Stimulated activated naive CD8-positive, alpha-beta T cell treated with anti-CD3 and anti-CD28 coated beads, Interleukin-15, amount 100 ng/mL, for 72 hours (primary cell): Measurements from ENCODE around the gene CDH20.

Experiments used
- ATAC-seq: fragments of 150-1000 bp; cut with Tn5 transposase; 2 replicates; pipeline ENCODE4 v1.10.0; 2021; ENCODE audit warnings: mild to moderate bottlenecking, moderate library complexity
- DNase-seq, 2 donors: peaks; one replicate each; pipeline ENCODE4 v3.0.0; 2021 to 2022
- H3K27ac Mint-ChIP-seq, 2 donors: one replicate each; pipeline ENCODE4 v1.8.0; 2022; ENCODE audit warnings: mild to moderate bottlenecking in 2 of 2, mixed read lengths in 2 of 2, moderate library complexity in 2 of 2
- H3K27me3 Mint-ChIP-seq: one replicate; pipeline ENCODE4 v1.8.0; 2022; ENCODE audit warnings: mixed read lengths
- H3K4me1 Mint-ChIP-seq: one replicate; pipeline ENCODE4 v1.8.0; 2022; ENCODE audit warnings: mild to moderate bottlenecking, mixed read lengths
- H3K4me3 Mint-ChIP-seq, 2 donors: one replicate each; pipeline ENCODE4 v1.8.0; 2022; ENCODE audit warnings: mild to moderate bottlenecking in 2 of 2, mixed read lengths in 2 of 2, moderate library complexity in 1 of 2
- H3K9me3 Mint-ChIP-seq, 2 donors: one replicate each; pipeline ENCODE4 v1.8.0; 2022; ENCODE audit warnings: mixed read lengths in 2 of 2

Gene CDH20

DNA sequence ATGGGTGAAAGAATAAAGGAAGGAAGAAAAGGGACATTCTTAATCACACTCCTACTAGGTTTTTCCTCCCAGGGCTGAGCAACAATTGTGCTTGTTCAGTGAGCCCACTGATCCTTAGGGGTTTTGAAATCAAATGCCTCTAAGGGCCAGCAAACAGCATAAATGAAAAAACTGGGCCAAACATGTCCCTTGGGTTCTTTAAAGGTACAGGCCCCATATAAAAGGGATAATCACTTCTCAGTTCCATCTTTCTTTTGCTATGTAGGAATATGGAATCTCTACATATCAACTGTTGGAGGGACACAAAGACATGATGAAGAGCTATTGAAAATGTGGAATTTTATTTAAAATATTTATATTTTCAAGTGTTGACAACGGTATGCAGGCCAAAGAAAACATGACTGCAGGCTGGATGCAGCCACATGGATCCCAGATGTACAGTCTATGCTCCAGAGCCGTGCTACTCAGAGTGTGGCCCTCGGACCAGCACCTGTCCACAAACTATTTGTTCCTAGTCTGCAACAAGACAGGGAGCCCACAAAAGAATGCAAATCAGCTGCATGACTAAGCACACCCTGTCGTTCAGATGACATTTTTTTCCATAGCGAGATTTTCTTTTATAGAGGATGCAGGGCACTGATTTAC is 110.0 kb downstream of the CDH20 start:
- no peak for DNase-seq
- Mint-ChIP-seq H3K9me3 (no peaks in the 10 kb centered on the region), H3K4me3 (no peak overlapping the region), H3K27ac (no peak overlapping the region), H3K4me1 (no peaks in the 10 kb centered on the region), H3K27me3 (no peaks in the 10 kb centered on the region)
- no peak for ATAC-seq

DNA sequence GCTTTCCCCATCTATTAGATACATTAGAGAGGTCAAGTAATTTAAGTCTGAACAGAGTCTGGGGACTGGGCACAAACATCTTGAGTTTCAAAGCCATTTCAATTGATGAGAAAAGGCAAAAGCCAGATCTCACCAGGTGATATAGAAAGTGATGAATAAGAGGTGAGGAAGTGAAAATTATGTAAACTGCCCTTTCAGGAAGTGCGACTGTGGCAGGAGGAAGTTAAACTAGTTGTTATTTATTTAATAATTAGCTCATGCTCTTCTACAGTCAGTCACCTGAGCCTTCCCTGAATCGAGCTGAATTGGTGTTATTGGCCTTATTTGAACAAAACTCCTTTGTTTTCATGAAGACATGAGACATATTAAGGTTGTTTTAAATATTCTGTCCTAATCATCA is 115.1 kb downstream of the CDH20 start:
- Mint-ChIP-seq H3K4me1 (no peaks in the 10 kb centered on the region), H3K27me3 (no peaks in the 10 kb centered on the region), H3K9me3 (no peaks in the 10 kb centered on the region), H3K4me3 (no peak overlapping the region), H3K27ac (no peak overlapping the region)
- ATAC-seq, result no peak
- no peak for DNase-seq

DNA sequence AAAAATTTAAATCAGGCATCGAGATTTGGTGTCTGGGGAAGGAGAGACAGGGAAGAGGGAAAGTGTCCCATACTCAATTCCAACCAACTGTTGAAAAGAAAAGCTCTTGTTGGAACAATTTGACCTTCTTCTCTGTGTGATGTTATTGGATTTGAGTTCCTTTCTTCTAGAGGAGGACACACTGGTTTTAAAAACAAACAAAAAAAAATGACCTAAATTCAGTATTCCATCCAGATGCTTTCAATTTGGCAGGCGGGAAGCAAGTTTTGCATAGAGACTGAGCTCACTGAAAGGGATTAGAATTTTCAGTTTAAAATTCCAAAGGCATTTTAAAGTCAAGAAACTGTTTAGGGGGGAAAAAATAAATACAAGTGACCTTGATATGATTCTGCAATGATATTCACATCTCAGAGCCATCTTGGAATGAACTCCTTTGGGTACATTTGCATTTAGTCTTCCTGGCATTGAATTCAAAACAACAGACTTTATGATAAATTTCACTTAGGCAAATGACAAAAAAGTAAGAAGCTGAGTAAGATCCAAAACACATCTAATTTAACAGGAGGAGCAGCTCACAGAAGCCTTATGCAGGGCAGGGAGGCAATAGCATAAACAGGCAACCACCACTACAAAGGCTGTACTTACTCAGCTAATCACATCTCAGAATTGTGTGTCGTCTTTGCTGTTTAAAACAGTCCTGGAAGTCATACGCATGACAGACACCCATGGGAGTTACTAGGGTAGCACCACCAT is 126.8 kb downstream of the CDH20 start:
- no peaks in the 10 kb centered on the region for H3K4me1 Mint-ChIP-seq

DNA sequence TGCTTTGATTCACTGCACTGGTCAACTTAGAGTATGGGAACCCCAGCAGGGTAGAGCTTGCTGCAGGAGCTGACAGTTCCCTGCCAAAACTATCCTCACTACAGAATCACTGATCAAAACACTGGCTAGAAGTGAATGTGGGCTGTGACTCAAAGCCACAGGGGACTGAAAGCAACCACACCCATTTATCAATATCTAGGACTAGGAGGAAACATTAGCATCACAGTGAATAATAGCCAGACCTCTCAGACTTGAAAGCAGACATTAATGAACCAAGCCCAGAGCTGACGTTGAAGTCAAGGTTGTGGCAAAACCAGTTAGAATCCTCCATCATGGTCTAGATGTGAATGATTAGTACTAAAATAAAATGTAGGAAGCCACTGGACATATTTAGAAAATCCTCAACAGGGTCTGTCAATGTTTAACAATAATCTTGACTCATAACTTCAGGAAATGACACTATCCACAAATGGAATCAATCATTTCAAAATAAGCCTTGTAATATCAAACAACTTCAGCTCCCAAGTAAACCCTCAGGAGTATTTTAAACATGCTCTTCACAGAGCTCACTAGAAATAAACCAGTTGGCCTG is 131.4 kb downstream of the CDH20 start:
- H3K4me3 Mint-ChIP-seq, result no peak overlapping the region
- ATAC-seq (no peak), DNase-seq (no peak)
- no peak overlapping the region for H3K27ac Mint-ChIP-seq
- no peaks in the 10 kb centered on the region for H3K27me3 Mint-ChIP-seq
- no peaks in the 10 kb centered on the region for H3K9me3 Mint-ChIP-seq
- no peaks in the 10 kb centered on the region for H3K4me1 Mint-ChIP-seq

More for the DNA sequence above, 126.8 kb downstream of the CDH20 start:
- ATAC-seq (no peak), DNase-seq (no peak)
- H3K27me3 Mint-ChIP-seq, result no peaks in the 10 kb centered on the region
- no peaks in the 10 kb centered on the region for H3K9me3 Mint-ChIP-seq
- H3K4me3 Mint-ChIP-seq, result no peak overlapping the region
- no peak overlapping the region for H3K27ac Mint-ChIP-seq

DNA sequence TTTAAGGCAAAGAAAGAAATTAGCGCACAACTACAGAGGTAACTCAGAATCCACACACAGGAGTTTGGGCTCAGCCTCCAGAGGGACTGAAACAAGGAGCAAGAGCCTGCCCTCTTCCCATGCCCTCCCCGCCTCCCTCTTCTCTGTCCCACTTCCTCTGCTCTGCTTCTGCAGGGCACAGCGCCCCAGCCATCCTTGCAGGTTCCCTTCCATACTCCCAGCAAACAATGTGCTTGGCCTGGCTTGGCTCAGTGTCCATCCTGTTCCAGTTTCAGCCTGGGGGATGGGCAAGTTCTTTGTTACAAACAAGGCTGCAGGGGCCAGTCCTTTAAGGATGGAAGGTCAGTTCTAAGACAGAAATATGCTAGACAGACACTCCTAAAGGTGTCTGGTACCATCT is 133.5 kb downstream of the CDH20 start:
- no peaks in the 10 kb centered on the region for H3K27me3 Mint-ChIP-seq
- no peak overlapping the region for H3K4me3 Mint-ChIP-seq
- no peak for ATAC-seq
- H3K27ac Mint-ChIP-seq, result no peak overlapping the region
- no peak for DNase-seq
- H3K4me1 Mint-ChIP-seq, result no peaks in the 10 kb centered on the region
- no peaks in the 10 kb centered on the region for H3K9me3 Mint-ChIP-seq

DNA sequence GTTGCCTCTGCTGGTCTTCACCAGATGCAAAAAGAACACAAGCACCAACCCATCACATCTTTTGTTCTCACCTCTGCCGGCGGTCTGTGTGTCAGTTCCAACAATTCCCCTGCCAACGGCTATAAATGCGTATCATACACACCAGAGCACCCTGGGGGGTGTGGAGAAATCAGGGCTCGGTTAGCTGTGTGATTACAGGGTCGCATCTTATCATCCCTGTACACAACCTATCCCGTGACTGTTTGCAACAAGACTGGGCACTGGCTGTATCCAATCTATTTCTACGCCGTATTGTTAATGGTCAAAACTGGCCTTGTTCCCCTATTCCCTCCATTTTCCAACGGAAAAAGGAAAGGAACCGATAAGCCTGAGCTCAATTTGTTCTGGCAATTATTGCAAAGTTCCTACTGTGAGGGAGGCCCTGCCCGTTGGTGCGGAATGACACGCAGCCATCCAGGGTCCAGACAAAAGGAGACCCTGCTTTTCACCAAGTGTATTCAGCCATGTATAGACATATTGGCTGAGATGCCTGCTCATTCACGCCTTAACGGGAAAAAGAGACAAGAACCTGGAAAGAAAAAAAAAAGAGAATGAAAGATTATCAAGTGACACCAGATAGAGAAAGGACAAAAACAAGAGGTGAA is 136.9 kb downstream of the CDH20 start:
- no peak for ATAC-seq
- DNase-seq, result no peak
- Mint-ChIP-seq H3K4me1 (no peaks in the 10 kb centered on the region), H3K27ac (no peak overlapping the region), H3K27me3 (no peaks in the 10 kb centered on the region), H3K9me3 (no peaks in the 10 kb centered on the region), H3K4me3 (no peak overlapping the region)

DNA sequence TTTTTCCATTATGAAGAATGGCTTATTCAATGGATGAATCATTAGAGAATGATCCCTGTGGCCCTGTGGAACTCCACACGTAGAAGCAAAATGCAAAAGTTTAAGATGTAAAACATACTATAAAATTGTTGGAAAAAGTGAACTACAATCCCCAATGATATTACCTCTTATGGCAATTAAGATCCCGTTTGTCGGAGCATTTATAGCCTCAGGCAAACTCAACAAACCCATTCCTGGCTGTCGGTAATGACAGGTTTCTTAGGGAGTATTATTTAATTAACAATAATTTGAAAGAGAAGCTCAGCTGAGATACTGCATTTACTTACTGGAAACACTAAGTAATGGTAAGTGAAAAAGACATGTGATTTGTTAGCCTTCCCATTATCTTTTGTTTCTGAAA is 138.3 kb downstream of the CDH20 start:
- H3K27me3 Mint-ChIP-seq, result peaks cover 7% of the 10 kb centered on the region

DNA sequence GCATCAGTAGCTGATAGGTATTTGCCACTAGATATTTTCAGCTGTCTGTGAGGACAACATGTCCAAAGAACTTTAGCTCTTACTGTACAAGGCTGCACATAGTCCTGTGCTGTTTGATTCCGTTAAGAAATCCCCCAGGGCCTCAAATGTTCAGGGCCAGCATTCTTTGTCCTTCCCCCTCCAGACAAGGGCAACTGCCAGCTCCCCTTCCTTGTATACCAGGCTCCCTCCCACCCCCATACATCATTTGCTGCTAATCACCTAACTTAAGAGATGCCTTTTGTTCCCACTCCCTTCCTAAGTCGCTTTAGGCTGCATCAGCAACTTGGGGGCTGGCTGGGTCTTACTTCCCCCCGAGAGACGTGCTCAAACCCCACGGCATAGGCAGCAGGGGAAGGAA is 138.7 kb downstream of the CDH20 start:
- Mint-ChIP-seq H3K4me3 (no peak overlapping the region), H3K4me1 (no peaks in the 10 kb centered on the region), H3K27me3 (peaks cover 7% of the 10 kb centered on the region), H3K27ac (no peak overlapping the region), H3K9me3 (no peaks in the 10 kb centered on the region)
- ATAC-seq, result no peak
- no peak for DNase-seq

More for the DNA sequence above, 138.3 kb downstream of the CDH20 start:
- no peak overlapping the region for H3K27ac Mint-ChIP-seq
- ATAC-seq (no peak), DNase-seq (no peak)
- H3K4me3 Mint-ChIP-seq, result no peak overlapping the region
- no peaks in the 10 kb centered on the region for H3K4me1 Mint-ChIP-seq
- no peaks in the 10 kb centered on the region for H3K9me3 Mint-ChIP-seq

DNA sequence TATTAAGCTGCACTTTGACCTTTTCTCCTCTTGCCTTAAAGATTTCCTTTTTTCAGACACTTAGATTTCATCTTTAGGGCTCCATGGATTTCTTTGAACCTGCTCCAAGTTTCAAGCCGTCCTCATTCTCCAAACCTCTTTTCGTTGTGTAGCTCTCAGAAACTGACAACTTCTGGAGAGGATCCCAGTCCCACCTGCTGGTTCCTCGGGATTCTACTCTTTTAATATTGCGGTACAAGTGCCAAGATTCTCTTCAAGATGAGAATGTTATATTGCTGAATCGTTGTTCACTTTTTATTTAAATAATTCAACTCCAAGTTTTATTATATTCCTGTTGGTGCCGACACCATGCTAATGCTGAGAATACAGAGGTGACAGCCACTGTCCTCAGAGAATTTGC is 141.1 kb downstream of the CDH20 start:
- no peak overlapping the region for H3K27ac Mint-ChIP-seq
- H3K9me3 Mint-ChIP-seq, result no peaks in the 10 kb centered on the region
- DNase-seq (no peak), ATAC-seq (no peak)
- H3K4me1 Mint-ChIP-seq, result no peaks in the 10 kb centered on the region
- H3K4me3 Mint-ChIP-seq, result no peak overlapping the region
- peaks cover 7% of the 10 kb centered on the region for H3K27me3 Mint-ChIP-seq

DNA sequence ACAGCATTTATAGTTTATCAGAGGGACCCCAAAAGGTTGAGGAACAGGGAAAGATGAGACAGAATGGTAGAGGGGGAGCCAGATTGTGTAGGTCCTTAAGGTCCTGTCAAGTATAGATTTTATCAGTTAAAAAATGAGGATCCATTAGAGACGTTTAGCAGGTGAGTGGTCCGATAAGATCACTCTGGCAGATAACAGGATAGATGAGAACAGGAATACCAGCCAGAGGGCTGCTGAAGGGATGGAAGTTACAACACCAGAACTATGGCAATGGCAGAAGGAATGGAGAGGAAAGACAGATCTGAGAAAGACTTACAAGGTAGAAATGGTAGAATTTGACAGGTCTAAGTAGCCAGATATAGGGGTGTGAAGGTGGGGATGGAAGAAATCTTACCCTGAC is 141.7 kb downstream of the CDH20 start:
- H3K9me3 Mint-ChIP-seq, result no peaks in the 10 kb centered on the region
- peaks cover 7% of the 10 kb centered on the region for H3K27me3 Mint-ChIP-seq
- no peak for DNase-seq
- no peak for ATAC-seq
- no peak overlapping the region for H3K4me3 Mint-ChIP-seq
- no peak overlapping the region for H3K27ac Mint-ChIP-seq
- no peaks in the 10 kb centered on the region for H3K4me1 Mint-ChIP-seq

DNA sequence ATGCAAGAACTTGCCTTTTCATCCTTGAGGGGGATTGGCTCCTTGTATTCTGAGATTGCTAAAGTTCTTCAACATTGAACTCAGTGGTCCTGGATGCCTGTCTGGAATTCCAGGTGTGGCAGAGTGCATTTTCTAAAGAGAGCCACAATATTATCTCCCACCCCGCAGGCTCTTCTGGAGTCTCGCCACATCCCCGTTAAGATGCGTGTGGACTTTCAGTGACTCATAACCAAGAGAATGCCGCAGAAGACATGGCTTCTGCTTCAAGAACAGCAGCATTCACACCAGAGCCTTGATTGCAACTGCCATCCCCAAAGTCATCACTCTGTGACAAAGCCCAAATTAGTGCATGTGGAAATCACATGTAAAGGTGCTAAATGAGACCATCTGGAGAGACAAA is 142.7 kb downstream of the CDH20 start:
- no peak for ATAC-seq
- Mint-ChIP-seq H3K9me3 (no peaks in the 10 kb centered on the region), H3K27ac (no peak overlapping the region), H3K27me3 (peaks cover 7% of the 10 kb centered on the region), H3K4me1 (no peaks in the 10 kb centered on the region), H3K4me3 (no peak overlapping the region)
- no peak for DNase-seq

DNA sequence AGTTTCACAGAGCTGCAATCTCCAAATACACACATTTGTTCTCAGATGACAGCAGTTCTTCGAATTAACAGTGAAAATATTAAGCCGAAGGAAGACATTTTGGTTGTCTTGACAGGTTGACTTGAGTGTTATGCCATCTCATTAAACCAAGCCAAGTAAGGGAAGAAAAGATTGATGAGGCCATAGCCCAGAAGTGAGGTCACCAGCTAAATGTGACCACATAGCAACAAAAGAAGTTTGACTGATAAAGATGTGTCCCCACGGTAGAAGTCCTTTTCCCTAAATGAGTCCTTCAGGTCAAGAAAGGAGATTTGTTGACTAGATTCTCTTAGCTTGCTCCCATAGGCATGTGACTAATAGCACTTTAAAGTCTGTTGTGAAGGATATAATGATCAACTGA is 156.1 kb downstream of the CDH20 start:
- Mint-ChIP-seq H3K4me3 (no peak overlapping the region), H3K9me3 (no peaks in the 10 kb centered on the region), H3K27me3 (no peaks in the 10 kb centered on the region), H3K4me1 (no peaks in the 10 kb centered on the region), H3K27ac (no peak overlapping the region)
- DNase-seq (no peak), ATAC-seq (no peak)

DNA sequence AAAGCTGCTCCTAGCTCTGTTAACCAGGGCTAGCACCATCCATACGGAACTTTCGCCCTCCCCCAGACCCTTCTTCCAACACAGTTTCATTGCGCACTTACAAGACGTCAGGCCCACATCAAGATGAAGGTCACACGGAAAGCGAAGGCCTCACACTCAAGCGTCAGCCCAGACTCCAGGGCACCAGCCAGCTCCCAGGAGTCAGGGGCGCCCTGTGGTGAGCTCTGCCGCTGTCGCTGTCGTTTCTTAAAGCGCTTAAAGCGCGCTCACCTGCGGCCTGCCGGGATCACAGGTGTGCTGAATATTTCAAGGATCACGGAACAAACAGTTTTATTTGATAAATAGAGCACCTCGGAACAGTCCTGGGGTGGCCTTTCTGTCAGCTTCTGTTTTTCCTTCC is 163.1 kb downstream of the CDH20 start:
- no peaks in the 10 kb centered on the region for H3K4me1 Mint-ChIP-seq
- H3K4me3 Mint-ChIP-seq, result no peak overlapping the region
- DNase-seq (no peak), ATAC-seq (no peak)
- H3K27me3 Mint-ChIP-seq, result peaks cover 2% of the 10 kb centered on the region
- no peaks in the 10 kb centered on the region for H3K9me3 Mint-ChIP-seq
- peak overlapping the region in 1 of 2 donors; percentile 10 for H3K27ac Mint-ChIP-seq

DNA sequence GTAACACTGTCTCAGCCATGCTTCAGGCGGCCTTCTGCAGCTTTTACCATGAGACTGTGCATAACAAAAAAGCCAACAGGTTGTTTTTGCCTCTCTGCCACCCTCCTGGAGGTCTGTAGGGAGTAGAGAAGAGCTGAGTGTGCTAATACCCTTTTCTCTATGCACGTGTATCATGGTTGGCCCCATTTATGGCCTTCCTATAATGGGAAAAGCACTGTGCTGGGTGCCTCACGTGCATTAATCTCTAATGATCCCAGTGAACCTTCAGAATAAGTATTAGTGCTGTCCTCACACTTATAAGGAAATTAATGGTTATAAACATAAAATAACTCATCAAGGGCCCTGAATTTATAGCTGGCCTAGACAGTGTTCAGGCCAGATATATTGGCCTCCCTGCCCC is 164.2 kb downstream of the CDH20 start:
- no peak overlapping the region for H3K4me3 Mint-ChIP-seq
- no peak overlapping the region for H3K27ac Mint-ChIP-seq
- no peak for DNase-seq
- no peaks in the 10 kb centered on the region for H3K9me3 Mint-ChIP-seq
- ATAC-seq, result no peak
- no peaks in the 10 kb centered on the region for H3K4me1 Mint-ChIP-seq
- peaks cover 10% of the 10 kb centered on the region for H3K27me3 Mint-ChIP-seq

DNA sequence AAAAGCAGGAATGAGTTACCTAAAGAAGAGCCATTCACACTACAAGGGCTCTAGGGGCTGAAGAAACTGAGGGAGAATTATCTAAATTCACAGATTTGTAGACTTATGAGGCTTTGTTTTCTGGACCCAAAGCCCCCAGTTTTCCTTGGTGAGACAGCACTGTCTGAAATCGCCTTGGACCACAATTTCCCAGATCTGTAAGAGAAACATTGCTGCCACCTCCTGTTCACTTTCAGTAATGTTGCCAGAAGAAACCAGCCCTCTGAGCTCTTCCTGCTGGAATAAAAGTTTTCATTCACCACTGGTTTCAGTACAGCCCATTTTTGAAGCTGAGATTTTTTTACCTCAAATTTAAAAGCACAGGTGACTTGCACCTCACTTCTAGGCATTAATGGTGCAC is 169.2 kb downstream of the CDH20 start:
- no peak overlapping the region for H3K4me3 Mint-ChIP-seq
- no peaks in the 10 kb centered on the region for H3K4me1 Mint-ChIP-seq
- ATAC-seq (no peak), DNase-seq (no peak)
- H3K9me3 Mint-ChIP-seq, result no peaks in the 10 kb centered on the region
- no peak overlapping the region for H3K27ac Mint-ChIP-seq
- peaks cover 19% of the 10 kb centered on the region for H3K27me3 Mint-ChIP-seq

DNA sequence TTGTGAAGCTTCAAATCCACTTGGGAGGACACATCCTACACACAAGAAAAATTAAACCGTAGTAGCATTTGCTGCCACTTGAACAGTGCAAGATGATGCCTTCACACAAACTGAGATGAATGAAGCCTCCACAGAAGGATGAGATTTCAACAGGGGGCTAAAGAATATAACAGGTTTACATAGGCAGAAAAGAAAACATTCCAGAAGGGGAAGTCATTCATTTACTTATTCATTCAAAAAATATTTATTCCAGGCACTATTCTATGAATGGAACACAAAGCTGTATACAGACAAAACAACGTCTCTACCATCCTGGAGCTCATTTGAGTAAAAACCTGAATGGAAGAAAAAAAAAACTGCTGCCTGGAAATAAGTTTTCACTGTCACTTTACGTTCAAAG is 170.5 kb downstream of the CDH20 start:
- H3K27ac Mint-ChIP-seq, result no peak overlapping the region
- H3K4me3 Mint-ChIP-seq, result no peak overlapping the region
- no peaks in the 10 kb centered on the region for H3K4me1 Mint-ChIP-seq
- peaks cover 19% of the 10 kb centered on the region for H3K27me3 Mint-ChIP-seq
- no peak for DNase-seq
- no peaks in the 10 kb centered on the region for H3K9me3 Mint-ChIP-seq
- ATAC-seq, result no peak
